HG02938 (cell line): ENCODE data around the gene SORBS1.

Source experiments
- ATAC-seq: cut with Tn5 transposase; IDR thresholded peaks from one replicate; pipeline ENCODE4 v1.9.1; 2021; ENCODE audit warnings: mild to moderate bottlenecking, moderate library complexity; ENCODE audit not compliant: unreplicated experiment

Gene SORBS1

GRCh38 chr10:95395947-95396449 lies 165.2 kb downstream of the SORBS1 start:
- no peak for ATAC-seq

GRCh38 chr10:95394161-95394880 lies 166.8 kb downstream of the SORBS1 start:
- peak; percentile 51 for ATAC-seq

- ATAC-seq = no peak
Measured at GRCh38 chr10:95392681-95393164, 168.4 kb downstream of the SORBS1 start.

GRCh38 chr10:95392217-95392584 lies 169.0 kb downstream of the SORBS1 start:
- ATAC-seq = no peak

- ATAC-seq = no peak
Measured at GRCh38 chr10:95391581-95392216, 169.5 kb downstream of the SORBS1 start.

- no peak for ATAC-seq
Measured at GRCh38 chr10:95391164-95391563, 170.0 kb downstream of the SORBS1 start.

- no peak for ATAC-seq
Measured at GRCh38 chr10:95389982-95390381, 171.2 kb downstream of the SORBS1 start.

- ATAC-seq = no peak
Measured at GRCh38 chr10:95389176-95389575, 172.0 kb downstream of the SORBS1 start.

GRCh38 chr10:95388539-95388938 lies 172.6 kb downstream of the SORBS1 start:
- no peak for ATAC-seq

- no peak for ATAC-seq
Measured at GRCh38 chr10:95388109-95388471, 173.1 kb downstream of the SORBS1 start.

GRCh38 chr10:95384011-95384704 lies 177.0 kb downstream of the SORBS1 start:
- no peak for ATAC-seq

- ATAC-seq = no peak
Measured at GRCh38 chr10:95382596-95382995, 178.6 kb downstream of the SORBS1 start.

GRCh38 chr10:95382174-95382573 lies 179.0 kb downstream of the SORBS1 start:
- ATAC-seq = no peak

- ATAC-seq = no peak
Measured at GRCh38 chr10:95377950-95378349, 183.2 kb downstream of the SORBS1 start.

- no peak for ATAC-seq
Measured at GRCh38 chr10:95375418-95375817, 185.8 kb downstream of the SORBS1 start.

- peak; percentile 91 for ATAC-seq
Measured at GRCh38 chr10:95374597-95375209, 186.5 kb downstream of the SORBS1 start.

- ATAC-seq = no peak
Measured at GRCh38 chr10:95373660-95374059, 187.5 kb downstream of the SORBS1 start.

GRCh38 chr10:95364342-95364741 lies 196.8 kb downstream of the SORBS1 start:
- no peak for ATAC-seq

- peak; percentile 74 for ATAC-seq
Measured at GRCh38 chr10:95363303-95363912, 197.8 kb downstream of the SORBS1 start.

GRCh38 chr10:95360122-95360714 lies 201.0 kb downstream of the SORBS1 start:
- peak; percentile 54 for ATAC-seq
